Measurements from ENCODE around the gene KCTD11.

The KCTD11 gene

GRCh38 chr17:7352910-7353635 is 1.1 kb downstream of the KCTD11 start:
- no peak overlapping the region; the same call in 1 of the 2 replicates for H3K9ac ChIP-seq (ENCODE audit: low read length)
- H3K9me3 ChIP-seq (ENCODE audit: low read length): no peaks in the 10 kb centered on the region
- no peak overlapping the region for H2AFZ ChIP-seq (ENCODE audit: low read length)
- H4K20me1 ChIP-seq (ENCODE audit: insufficient read depth, low read length): no peaks in the 10 kb centered on the region
- H3K36me3 ChIP-seq (ENCODE audit: insufficient read depth, low read length): no peaks in the 10 kb centered on the region
- peak overlapping the region; percentile 90; the same call in 1 of the 2 replicates for H3K4me2 ChIP-seq (ENCODE audit: low read length)
- no peak overlapping the region for H3K27ac ChIP-seq (ENCODE audit: low read depth, low read length, poor library complexity, severe bottlenecking)
- peaks cover 5% of the 10 kb centered on the region; the same call in 1 of the 2 replicates for H3F3A ChIP-seq (ENCODE audit: insufficient read depth, low read length)
- H3K4me3 ChIP-seq (ENCODE audit: low read depth, low read length, poor library complexity, severe bottlenecking): peak overlapping the region; percentile 71
- TF ChIP-seq EZH2 (IDR thresholded peaks at IDR 0.05; ENCODE audit: borderline replicate concordance, low read length) (no peak), CTCF (IDR thresholded peaks at IDR 0.05; ENCODE audit: low read length) (no peak)
- no peaks in the 10 kb centered on the region for H3K79me2 ChIP-seq (ENCODE audit: insufficient read depth, low read length)
- H3K9me2 ChIP-seq (ENCODE audit: low read depth, low read length): no peaks in the 10 kb centered on the region
- H3K4me1 ChIP-seq (ENCODE audit: insufficient read depth, low read length, severe bottlenecking): peaks cover 36% of the 10 kb centered on the region
- H3K27me3 ChIP-seq (ENCODE audit: insufficient read depth, low read length): no peaks in the 10 kb centered on the region

- Histone ChIP-seq H3K4me3 (ENCODE audit: low read depth, low read length, poor library complexity, severe bottlenecking) (no peak overlapping the region), H2AFZ (ENCODE audit: low read length) (no peak overlapping the region), H3K9me2 (ENCODE audit: low read depth, low read length) (no peaks in the 10 kb centered on the region), H3K27ac (ENCODE audit: low read depth, low read length, poor library complexity, severe bottlenecking) (no peak overlapping the region), H4K20me1 (ENCODE audit: insufficient read depth, low read length) (no peaks in the 10 kb centered on the region), H3K36me3 (ENCODE audit: insufficient read depth, low read length) (no peaks in the 10 kb centered on the region), H3K79me2 (ENCODE audit: insufficient read depth, low read length) (no peaks in the 10 kb centered on the region), H3K27me3 (ENCODE audit: insufficient read depth, low read length) (peaks cover 5% of the 10 kb centered on the region; the same call in 1 of the 2 replicates), H3K9ac (ENCODE audit: low read length) (no peak overlapping the region), H3K9me3 (ENCODE audit: low read length) (no peaks in the 10 kb centered on the region), H3F3A (ENCODE audit: insufficient read depth, low read length) (peaks cover 5% of the 10 kb centered on the region; the same call in 1 of the 2 replicates), H3K4me2 (ENCODE audit: low read length) (no peak overlapping the region), H3K4me1 (ENCODE audit: insufficient read depth, low read length, severe bottlenecking) (peaks cover 35% of the 10 kb centered on the region)
- no peak for TF ChIP-seq CTCF (IDR thresholded peaks at IDR 0.05; ENCODE audit: low read length)
- TF ChIP-seq EZH2 (IDR thresholded peaks at IDR 0.05; ENCODE audit: borderline replicate concordance, low read length): no peak
Measured at GRCh38 chr17:7354262-7354843, 2.4 kb downstream of the KCTD11 start.

GRCh38 chr17:7355053-7355452 is 3.1 kb downstream of the KCTD11 start, which contains the start of gene TMEM95:
TMEM95 (plus strand) TSS chr17:7355156; CDS start chr17:7355205, 49 bp downstream.
- H3K4me3 ChIP-seq (ENCODE audit: low read depth, low read length, poor library complexity, severe bottlenecking): no peak within 1 kb of the TSS
- H3K4me1 ChIP-seq (ENCODE audit: insufficient read depth, low read length, severe bottlenecking): peaks cover 28% of the 10 kb centered on the region
- no peaks in the 10 kb centered on the region for H4K20me1 ChIP-seq (ENCODE audit: insufficient read depth, low read length)
- no peaks in the 10 kb centered on the region for H3F3A ChIP-seq (ENCODE audit: insufficient read depth, low read length)
- no peaks in the 10 kb centered on the region for H3K79me2 ChIP-seq (ENCODE audit: insufficient read depth, low read length)
- peaks cover 5% of the 10 kb centered on the region; the same call in 1 of the 2 replicates for H3K27me3 ChIP-seq (ENCODE audit: insufficient read depth, low read length)
- H2AFZ ChIP-seq (ENCODE audit: low read length): no peak within 1 kb of the TSS
- no peaks in the 10 kb centered on the region for H3K9me2 ChIP-seq (ENCODE audit: low read depth, low read length)
- H3K4me2 ChIP-seq (ENCODE audit: low read length): no peak within 1 kb of the TSS
- TF ChIP-seq EZH2 (IDR thresholded peaks at IDR 0.05; ENCODE audit: borderline replicate concordance, low read length) (no peak), CTCF (IDR thresholded peaks at IDR 0.05; ENCODE audit: low read length) (no peak)
- no peak within 1 kb of the TSS for H3K27ac ChIP-seq (ENCODE audit: low read depth, low read length, poor library complexity, severe bottlenecking)
- no peaks in the 10 kb centered on the region for H3K9me3 ChIP-seq (ENCODE audit: low read length)
- no peak within 1 kb of the TSS for H3K9ac ChIP-seq (ENCODE audit: low read length)
- no peaks in the 10 kb centered on the region for H3K36me3 ChIP-seq (ENCODE audit: insufficient read depth, low read length)
